Lung (tissue), 12 donors: Measurements from ENCODE around the gene CFTR. TPM values are rescaled to one million over a fixed set of nuclear protein-coding genes. Genes with fewer than 3 reads are reported as not detected.

Experiments used
- ATAC-seq: fragments of 200-7000 bp; cut with Tn5 transposase; one replicate; pipeline ENCODE4 v1.9.1; 2020; ENCODE audit warnings: moderate number of reproducible peaks; ENCODE audit not compliant: insufficient read depth, low FRiP score
- DNase-seq, 3 donors: peaks; one replicate each; pipeline ENCODE4 v3.0.0-alpha.2; 2013 to 2017
- H3K27ac ChIP-seq, 2 donors: one replicate each; pipeline ENCODE4 v1.5.1; 2013; ENCODE audit warnings: mild to moderate bottlenecking in 2 of 2, moderate library complexity in 2 of 2, control low read depth in 1 of 2, inconsistent platforms in 1 of 2, low read depth in 1 of 2, low read length in 1 of 2
- H3K27me3 ChIP-seq, 3 donors: one replicate each; pipeline ENCODE4 v1.5.1; 2013; ENCODE audit warnings: low read length in 2 of 3; ENCODE audit not compliant: control insufficient read depth in 3 of 3, insufficient read depth in 3 of 3
- H3K36me3 ChIP-seq, 4 donors: one replicate each; pipeline ENCODE4 v1.5.1; 2013; ENCODE audit warnings: low read length in 4 of 4, mild to moderate bottlenecking in 1 of 4, moderate library complexity in 1 of 4; ENCODE audit not compliant: control insufficient read depth in 4 of 4, insufficient read depth in 4 of 4
- H3K4me1 ChIP-seq, 5 donors: one replicate each; pipeline ENCODE4 v1.5.1; 2013; ENCODE audit warnings: low read length in 5 of 5, mild to moderate bottlenecking in 2 of 5, moderate library complexity in 1 of 5; ENCODE audit not compliant: control insufficient read depth in 5 of 5, insufficient read depth in 5 of 5
- H3K4me3 ChIP-seq: one replicate; pipeline ENCODE4 v1.5.1; 2013; ENCODE audit warnings: mild to moderate bottlenecking, control low read depth, moderate library complexity
- H3K9ac ChIP-seq, 2 donors: one replicate each; pipeline ENCODE4 v1.5.1; 2013; ENCODE audit warnings: low read length in 2 of 2, control low read depth in 1 of 2; ENCODE audit not compliant: insufficient read depth in 1 of 2
- H3K9me3 ChIP-seq, 4 donors: one replicate each; pipeline ENCODE4 v1.5.1; 2013; ENCODE audit warnings: low read length in 3 of 4, mild to moderate bottlenecking in 1 of 4, moderate library complexity in 1 of 4; ENCODE audit not compliant: control insufficient read depth in 4 of 4, insufficient read depth in 3 of 4
- WGBS, 2 donors: extraction: QIAGEN DNeasy Blood & Tissue Kit; methylation state at CpG; one replicate each; pipeline ENCODE4 v1.1.7; 2013; 5-methylcytosine and 5-hydroxymethylcytosine counted together
- polyA plus RNA-seq, 2 donors: library from polyadenylated mRNA; stranded (reverse); fragments of 200-250 nt; gene quantifications; one replicate each; pipeline ENCODE4 v1.2.1, GENCODE V29; 2013
- total RNA-seq, 2 donors: library from RNA; depleted of rRNA in 1 of 2; stranded (reverse); fragments of >200 nt in 1 of 2; gene quantifications; one replicate each; pipeline ENCODE4 v1.2.1, GENCODE V29; 2014 to 2021
- TF ChIP-seq, protein P1 (sequence below): IDR thresholded peaks from 2 replicates; pipeline ENCODE4 v1.5.1; 2012; ENCODE audit warnings: mild to moderate bottlenecking; ENCODE audit errors: control extremely low read depth, extremely low read depth
- donor health status: control.
- donor health status: control.
- donor health status: Bipolar disorder and iron deficiency.
- donor health status: healthy.
- donor health status: DM: yes; HTN: yes; CAD: no.

CFTR gene
- total and polyA plus RNA-seq, 4 donors, result 8.2 to 138 (median 15.7) TPM

DNA sequence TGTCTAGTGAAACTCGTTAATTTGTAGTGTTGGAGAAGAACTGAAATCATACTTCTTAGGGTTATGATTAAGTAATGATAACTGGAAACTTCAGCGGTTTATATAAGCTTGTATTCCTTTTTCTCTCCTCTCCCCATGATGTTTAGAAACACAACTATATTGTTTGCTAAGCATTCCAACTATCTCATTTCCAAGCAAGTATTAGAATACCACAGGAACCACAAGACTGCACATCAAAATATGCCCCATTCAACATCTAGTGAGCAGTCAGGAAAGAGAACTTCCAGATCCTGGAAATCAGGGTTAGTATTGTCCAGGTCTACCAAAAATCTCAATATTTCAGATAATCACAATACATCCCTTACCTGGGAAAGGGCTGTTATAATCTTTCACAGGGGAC, 187.6 kb downstream of the CFTR start:
- Histone ChIP-seq H3K27ac (no peak overlapping the region), H3K4me1 (no peaks in the 10 kb centered on the region), H3K4me3 (no peak overlapping the region), H3K27me3 (no peaks in the 10 kb centered on the region), H3K9me3 (no peaks in the 10 kb centered on the region), H3K9ac (no peak overlapping the region), H3K36me3 (peaks cover 0 to 2% (median 0%) of the 10 kb centered on the region in 4 donors)
- WGBS, 2 donors, result 75 to 81% methylated on average over 2 of the region's 2 CpGs
- DNase-seq, result no peak
- TF ChIP-seq, protein P1, sequence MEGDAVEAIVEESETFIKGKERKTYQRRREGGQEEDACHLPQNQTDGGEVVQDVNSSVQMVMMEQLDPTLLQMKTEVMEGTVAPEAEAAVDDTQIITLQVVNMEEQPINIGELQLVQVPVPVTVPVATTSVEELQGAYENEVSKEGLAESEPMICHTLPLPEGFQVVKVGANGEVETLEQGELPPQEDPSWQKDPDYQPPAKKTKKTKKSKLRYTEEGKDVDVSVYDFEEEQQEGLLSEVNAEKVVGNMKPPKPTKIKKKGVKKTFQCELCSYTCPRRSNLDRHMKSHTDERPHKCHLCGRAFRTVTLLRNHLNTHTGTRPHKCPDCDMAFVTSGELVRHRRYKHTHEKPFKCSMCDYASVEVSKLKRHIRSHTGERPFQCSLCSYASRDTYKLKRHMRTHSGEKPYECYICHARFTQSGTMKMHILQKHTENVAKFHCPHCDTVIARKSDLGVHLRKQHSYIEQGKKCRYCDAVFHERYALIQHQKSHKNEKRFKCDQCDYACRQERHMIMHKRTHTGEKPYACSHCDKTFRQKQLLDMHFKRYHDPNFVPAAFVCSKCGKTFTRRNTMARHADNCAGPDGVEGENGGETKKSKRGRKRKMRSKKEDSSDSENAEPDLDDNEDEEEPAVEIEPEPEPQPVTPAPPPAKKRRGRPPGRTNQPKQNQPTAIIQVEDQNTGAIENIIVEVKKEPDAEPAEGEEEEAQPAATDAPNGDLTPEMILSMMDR, result no peak
- no peak for ATAC-seq

DNA sequence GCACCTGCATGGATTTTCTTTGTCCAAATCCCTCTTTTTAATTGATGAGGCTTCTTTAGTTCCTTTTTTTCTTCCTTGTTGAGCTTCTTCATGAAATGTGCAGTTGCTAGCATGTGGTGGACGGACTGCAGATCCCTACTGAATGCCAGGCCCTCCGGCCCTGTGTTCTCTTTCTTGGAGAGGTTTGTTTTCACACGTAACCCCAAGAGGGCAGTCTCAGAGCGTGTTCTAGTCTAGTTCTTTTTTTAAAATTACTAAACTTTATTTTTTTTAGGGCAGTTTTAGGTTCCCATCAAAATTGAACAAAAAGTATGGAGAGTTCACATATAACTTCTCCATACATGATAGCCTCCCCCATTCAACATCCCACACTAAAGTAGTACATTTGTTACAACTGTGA, 190.0 kb downstream of the CFTR start:
- DNase-seq (peak in 1 of 3 donors; percentile 22), ATAC-seq (no peak)
- 77 to 78% methylated on average over 4 of the region's 4 CpGs for WGBS, 2 donors
- no peak overlapping the region for H3K27ac ChIP-seq
- no peak overlapping the region for H3K9ac ChIP-seq
- no peaks in the 10 kb centered on the region for H3K27me3 ChIP-seq
- H3K9me3 ChIP-seq, result no peaks in the 10 kb centered on the region
- peaks cover 0 to 2% (median 0%) of the 10 kb centered on the region in 4 donors for H3K36me3 ChIP-seq
- TF ChIP-seq, protein P1, result no peak
- no peak overlapping the region for H3K4me3 ChIP-seq
- H3K4me1 ChIP-seq, result peaks cover 0 to 8% (median 0%) of the 10 kb centered on the region in 5 donors

DNA sequence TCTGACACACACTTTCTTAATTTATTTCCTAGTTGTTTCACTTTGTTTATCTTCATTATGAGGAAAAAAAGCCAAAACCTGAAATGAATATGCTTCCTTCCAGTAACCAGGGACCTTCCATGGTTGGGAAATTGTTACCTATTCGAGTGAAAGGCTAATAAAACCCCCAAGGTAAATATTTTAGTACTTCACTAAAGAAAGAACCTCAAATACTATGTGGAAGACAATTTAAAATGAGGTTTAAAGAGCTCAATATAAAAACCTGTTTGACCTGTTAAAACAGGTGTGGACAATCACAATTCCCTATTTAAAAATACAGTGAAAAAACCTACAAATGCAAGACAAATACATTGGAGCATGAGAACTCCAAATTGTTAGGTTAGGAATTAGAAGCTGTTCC, 192.6 kb downstream of the CFTR start:
- Histone ChIP-seq H3K9me3 (no peaks in the 10 kb centered on the region), H3K27ac (peak overlapping the region in 1 of 2 donors; percentile 66), H3K4me1 (peaks cover 0 to 15% (median 0%) of the 10 kb centered on the region in 5 donors), H3K9ac (no peak overlapping the region), H3K4me3 (no peak overlapping the region), H3K27me3 (no peaks in the 10 kb centered on the region), H3K36me3 (peaks cover 0 to 2% (median 0%) of the 10 kb centered on the region in 4 donors)
- 48 to 55% methylated on average over 1 of the region's 1 CpG for WGBS, 2 donors
- DNase-seq, result peak in 2 of 3 donors; percentile 41 to 64
- no peak for ATAC-seq
- TF ChIP-seq, protein P1, result no peak

DNA sequence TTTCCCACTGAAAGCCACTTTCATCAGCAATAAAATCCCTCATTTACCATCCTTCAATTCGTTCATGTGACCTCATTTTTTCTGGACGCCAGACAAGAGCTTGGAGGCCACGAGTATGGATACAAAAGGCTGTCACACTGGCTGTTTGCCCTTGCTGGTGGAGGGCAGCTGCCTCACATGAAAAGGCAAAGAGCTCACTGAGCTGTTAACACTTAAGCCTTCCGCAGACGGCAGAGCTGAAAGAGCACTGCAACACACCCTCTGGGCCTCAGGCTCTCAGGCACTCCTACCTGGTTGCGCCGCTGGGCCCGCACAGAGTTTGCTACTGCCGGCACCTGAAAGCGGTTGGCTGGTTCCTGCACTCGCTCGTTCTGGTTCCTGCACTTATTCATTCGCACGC, 193.5 kb downstream of the CFTR start:
- DNase-seq (peak; percentile 46 to 78 (median 51)), ATAC-seq (peak; percentile 77)
- TF ChIP-seq, protein P1, result no peak
- Histone ChIP-seq H3K27ac (peak overlapping the region in 1 of 2 donors; percentile 66), H3K4me1 (peaks cover 0 to 15% (median 0%) of the 10 kb centered on the region in 5 donors), H3K27me3 (no peaks in the 10 kb centered on the region), H3K36me3 (no peaks in the 10 kb centered on the region), H3K4me3 (no peak overlapping the region), H3K9me3 (no peaks in the 10 kb centered on the region), H3K9ac (no peak overlapping the region)
- 61 to 74% methylated on average over 14 of the region's 14 CpGs for WGBS, 2 donors
